NCI-H774 (cell line): ENCODE measurements around the gene DCBLD2.

Source experiments
- DNase-seq: peaks from one replicate; lab custom pipeline; 2025; lab: John Stamatoyannopoulos, UW

Gene DCBLD2

GRCh38 chr3:98791341-98792325, 109.9 kb downstream of the DCBLD2 start:
- no peak for DNase-seq

- no peak for DNase-seq
Observed at GRCh38 chr3:98788651-98789050, 112.8 kb downstream of the DCBLD2 start.

GRCh38 chr3:98787181-98787580, 114.3 kb downstream of the DCBLD2 start:
- DNase-seq = no peak

- no peak for DNase-seq
Observed at GRCh38 chr3:98786364-98787006, 115.0 kb downstream of the DCBLD2 start.

GRCh38 chr3:98784666-98785600, 116.6 kb downstream of the DCBLD2 start:
- no peak for DNase-seq

GRCh38 chr3:98784042-98784441, 117.5 kb downstream of the DCBLD2 start:
- DNase-seq = no peak

- no peak for DNase-seq
Observed at GRCh38 chr3:98782824-98783500, 118.5 kb downstream of the DCBLD2 start.

- no peak for DNase-seq
Observed at GRCh38 chr3:98780343-98780742, 121.2 kb downstream of the DCBLD2 start.

GRCh38 chr3:98779541-98780335, 121.8 kb downstream of the DCBLD2 start:
- DNase-seq = no peak

- no peak for DNase-seq
Observed at GRCh38 chr3:98778852-98779413, 122.6 kb downstream of the DCBLD2 start.

GRCh38 chr3:98778383-98778782, 123.1 kb downstream of the DCBLD2 start:
- no peak for DNase-seq

GRCh38 chr3:98777801-98778220, 123.7 kb downstream of the DCBLD2 start:
- DNase-seq = no peak

- DNase-seq = no peak
Observed at GRCh38 chr3:98777286-98777685, 124.2 kb downstream of the DCBLD2 start.

GRCh38 chr3:98776140-98776493, 125.4 kb downstream of the DCBLD2 start:
- DNase-seq = no peak

- DNase-seq = no peak
Observed at GRCh38 chr3:98775459-98776139, 125.9 kb downstream of the DCBLD2 start.

- DNase-seq = no peak
Observed at GRCh38 chr3:98772022-98772421, 129.5 kb downstream of the DCBLD2 start.

GRCh38 chr3:98770261-98771039, 131.0 kb downstream of the DCBLD2 start:
- no peak for DNase-seq

GRCh38 chr3:98769448-98769847, 132.0 kb downstream of the DCBLD2 start:
- DNase-seq = no peak

GRCh38 chr3:98768961-98769360, 132.5 kb downstream of the DCBLD2 start:
- DNase-seq = no peak
